Neuron (in vitro differentiated cells): ENCODE measurements around the gene GFAP.

Experiments
- H2AFZ ChIP-seq: one replicate; pipeline ENCODE4 v1.6.1; 2013; ENCODE audit warnings: low read depth, mild to moderate bottlenecking, inconsistent platforms, low read length, moderate library complexity
- H3K27me3 ChIP-seq: one replicate; pipeline ENCODE4 v1.6.1; 2013; ENCODE audit warnings: low read length; ENCODE audit not compliant: insufficient read depth
- H3K36me3 ChIP-seq: one replicate; pipeline ENCODE4 v1.6.1; 2013; ENCODE audit warnings: low read length; ENCODE audit not compliant: insufficient read depth
- H3K4me1 ChIP-seq: one replicate; pipeline ENCODE4 v1.6.1; 2013; ENCODE audit warnings: low read length; ENCODE audit not compliant: insufficient read depth
- H3K4me3 ChIP-seq: 2 replicates; pipeline ENCODE4 v1.5.1; 2013; ENCODE audit warnings: mild to moderate bottlenecking, low read length, moderate library complexity
- H3K9me3 ChIP-seq: one replicate; pipeline ENCODE4 v1.6.1; 2013; ENCODE audit warnings: low read length

The GFAP gene

GRCh38 chr17:44871556-44871955, 43.7 kb downstream of the GFAP start:
- Histone ChIP-seq H2AFZ (no peak overlapping the region), H3K27me3 (no peaks in the 10 kb centered on the region), H3K4me3 (no peak overlapping the region), H3K36me3 (peaks cover 74% of the 10 kb centered on the region), H3K4me1 (no peaks in the 10 kb centered on the region), H3K9me3 (no peaks in the 10 kb centered on the region)

GRCh38 chr17:44867841-44868240, 47.5 kb downstream of the GFAP start:
- H3K4me3 ChIP-seq = no peak overlapping the region
- H3K9me3 ChIP-seq = no peaks in the 10 kb centered on the region
- no peak overlapping the region for H2AFZ ChIP-seq
- no peaks in the 10 kb centered on the region for H3K27me3 ChIP-seq
- H3K36me3 ChIP-seq = peaks cover 65% of the 10 kb centered on the region
- H3K4me1 ChIP-seq = no peaks in the 10 kb centered on the region

- Histone ChIP-seq H3K36me3 (peaks cover 67% of the 10 kb centered on the region), H2AFZ (no peak overlapping the region), H3K9me3 (no peaks in the 10 kb centered on the region), H3K27me3 (no peaks in the 10 kb centered on the region), H3K4me3 (no peak overlapping the region), H3K4me1 (no peaks in the 10 kb centered on the region)
These were observed 49.4 kb downstream of the GFAP start for GRCh38 chr17:44865931-44866330.

GRCh38 chr17:44865231-44865660, 50.1 kb downstream of the GFAP start:
- Histone ChIP-seq H3K36me3 (peaks cover 70% of the 10 kb centered on the region), H3K4me3 (no peak overlapping the region), H3K9me3 (no peaks in the 10 kb centered on the region), H2AFZ (no peak overlapping the region), H3K27me3 (no peaks in the 10 kb centered on the region), H3K4me1 (no peaks in the 10 kb centered on the region)

- Histone ChIP-seq H3K27me3 (no peaks in the 10 kb centered on the region), H3K9me3 (no peaks in the 10 kb centered on the region), H3K4me3 (no peak overlapping the region), H3K36me3 (peaks cover 70% of the 10 kb centered on the region), H2AFZ (no peak overlapping the region), H3K4me1 (no peaks in the 10 kb centered on the region)
These were observed 50.5 kb downstream of the GFAP start for GRCh38 chr17:44864831-44865230.

GRCh38 chr17:44863061-44863918, 52.0 kb downstream of the GFAP start:
- H3K4me3 ChIP-seq = no peak overlapping the region
- H3K27me3 ChIP-seq = no peaks in the 10 kb centered on the region
- H2AFZ ChIP-seq = no peak overlapping the region
- peaks cover 72% of the 10 kb centered on the region for H3K36me3 ChIP-seq
- no peaks in the 10 kb centered on the region for H3K4me1 ChIP-seq
- no peaks in the 10 kb centered on the region for H3K9me3 ChIP-seq

GRCh38 chr17:44862278-44862914, 52.9 kb downstream of the GFAP start:
- Histone ChIP-seq H3K27me3 (no peaks in the 10 kb centered on the region), H3K4me3 (no peak overlapping the region), H3K4me1 (no peaks in the 10 kb centered on the region), H2AFZ (no peak overlapping the region), H3K36me3 (peaks cover 69% of the 10 kb centered on the region), H3K9me3 (no peaks in the 10 kb centered on the region)

- Histone ChIP-seq H3K4me1 (no peaks in the 10 kb centered on the region), H2AFZ (no peak overlapping the region), H3K9me3 (no peaks in the 10 kb centered on the region), H3K4me3 (no peak overlapping the region), H3K27me3 (no peaks in the 10 kb centered on the region), H3K36me3 (peaks cover 82% of the 10 kb centered on the region)
These were observed 55.6 kb downstream of the GFAP start for GRCh38 chr17:44859701-44860100.

GRCh38 chr17:44854192-44854591, 61.1 kb downstream of the GFAP start:
- H3K36me3 ChIP-seq = peaks cover 77% of the 10 kb centered on the region
- H2AFZ ChIP-seq = no peak overlapping the region
- no peaks in the 10 kb centered on the region for H3K4me1 ChIP-seq
- no peak overlapping the region for H3K4me3 ChIP-seq
- no peaks in the 10 kb centered on the region for H3K9me3 ChIP-seq
- H3K27me3 ChIP-seq = no peaks in the 10 kb centered on the region
